GM11168 (cell line): ENCODE measurements around the gene TOMM22.

Source experiments
- in situ Hi-C: fragments of 300-500 bp; cut with MboI; formaldehyde crosslinking; loops from one replicate; pipeline ENCODE4 v1.12.0; 2022; ENCODE audit warnings: low sequenced_read_pairs; ENCODE audit not compliant: unreplicated experiment

The TOMM22 gene

GRCh38 chr22:38694940-38695339, 13.2 kb downstream of the TOMM22 start:
- in situ Hi-C loops, result no loop called here

- in situ Hi-C loops, result no loop called here
Observed at GRCh38 chr22:38696606-38697424, 15.1 kb downstream of the TOMM22 start.

- in situ Hi-C loops, result no loop called here
Observed at GRCh38 chr22:38697425-38698089, 15.8 kb downstream of the TOMM22 start.

- in situ Hi-C loops, result no loop called here
Observed at GRCh38 chr22:38698407-38699094, 16.8 kb downstream of the TOMM22 start.

GRCh38 chr22:38699143-38699542, 17.4 kb downstream of the TOMM22 start:
- in situ Hi-C loops, result no loop called here

GRCh38 chr22:38699784-38700183, 18.0 kb downstream of the TOMM22 start:
- in situ Hi-C loops, result no loop called here

GRCh38 chr22:38700270-38700788, 18.6 kb downstream of the TOMM22 start:
- in situ Hi-C loops, result no loop called here

GRCh38 chr22:38700789-38701628, 19.3 kb downstream of the TOMM22 start, which contains the start of gene JOSD1:
Gene JOSD1, minus strand, starts transcription at chr22:38700943. Its CDS starts 956 bp downstream, at chr22:38699987.
- in situ Hi-C loops, result no loop called here

- in situ Hi-C loops, result no loop called here
Observed at GRCh38 chr22:38704654-38705234, 23.0 kb downstream of the TOMM22 start.

GRCh38 chr22:38705235-38706100, 23.7 kb downstream of the TOMM22 start, which contains the start of gene GTPBP1:
Gene GTPBP1, plus strand, starts transcription at chr22:38705944. Its CDS starts 12 bp downstream, at chr22:38705956.
- in situ Hi-C loops, result no loop called here

- in situ Hi-C loops, result no loop called here
Observed at GRCh38 chr22:38706101-38706900, 24.5 kb downstream of the TOMM22 start.

- in situ Hi-C loops, result no loop called here
Observed at GRCh38 chr22:38706901-38707195, 25.1 kb downstream of the TOMM22 start.

- in situ Hi-C loops, result no loop called here
Observed at GRCh38 chr22:38707346-38707745, 25.6 kb downstream of the TOMM22 start.

- in situ Hi-C loops, result no loop called here
Observed at GRCh38 chr22:38707984-38708383, 26.2 kb downstream of the TOMM22 start.

GRCh38 chr22:38709306-38709705, 27.5 kb downstream of the TOMM22 start:
- in situ Hi-C loops, result no loop called here

GRCh38 chr22:38710351-38710750, 28.6 kb downstream of the TOMM22 start:
- in situ Hi-C loops, result no loop called here

GRCh38 chr22:38710866-38711265, 29.1 kb downstream of the TOMM22 start:
- in situ Hi-C loops, result no loop called here
